Measurements from ENCODE around the gene MYO7A.
A peak's percentile ranks its signal among the peaks of the same experiment; 100 is the strongest.

Gene MYO7A

GRCh38 chr11:77127920-77128691 is at the start of gene MYO7A:
MYO7A (plus strand) TSS chr11:77128246; CDS start chr11:77130635, 2,389 bp downstream.
- DNase-seq: no peak

DNA sequence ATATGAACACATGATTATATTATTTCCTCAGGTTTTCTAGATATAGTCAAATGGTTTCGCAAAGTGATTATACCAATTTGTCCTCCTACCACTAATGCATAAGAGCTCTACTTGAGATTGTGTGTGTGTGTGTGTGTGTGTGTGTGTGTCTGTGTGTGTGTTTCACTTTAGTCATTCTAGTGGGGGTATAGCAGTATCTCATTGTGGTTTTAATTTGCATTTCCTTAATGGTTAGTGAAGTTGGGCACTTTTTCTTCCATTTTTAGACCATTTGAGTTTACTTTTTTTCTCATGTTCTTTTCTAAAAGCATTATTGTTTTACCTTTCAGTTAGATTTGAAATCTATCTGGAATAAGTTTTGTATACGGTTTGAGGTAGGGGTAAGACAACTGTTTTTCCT is 48.4 kb upstream of the MYO7A start:
- no peak for DNase-seq

DNA sequence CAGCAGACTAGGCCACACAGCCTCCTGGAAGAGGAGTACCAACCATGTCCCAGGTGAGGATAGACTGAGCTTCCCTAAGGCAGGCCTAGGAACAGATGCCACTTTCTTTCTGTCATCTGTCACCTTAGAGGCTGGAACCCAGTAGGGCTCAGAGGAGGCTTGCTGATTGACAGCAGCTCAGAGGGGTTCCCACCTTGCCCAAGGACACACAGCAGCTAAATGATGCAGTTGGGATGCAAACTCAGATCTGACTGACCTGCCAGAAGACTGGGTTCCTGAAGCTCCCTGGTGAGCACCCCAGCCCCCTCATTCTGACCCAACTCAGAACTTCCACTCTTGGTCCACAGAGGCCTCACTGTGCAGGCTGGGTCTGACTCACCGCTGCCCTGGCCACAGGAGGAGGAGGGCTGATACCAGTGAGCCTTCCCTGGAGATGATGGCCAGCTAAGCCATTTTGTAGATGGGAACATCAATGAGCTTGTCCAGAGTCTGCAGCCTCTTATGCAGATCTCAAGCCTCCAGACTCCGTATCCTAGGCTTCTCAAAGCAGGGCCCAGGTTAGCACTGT is 47.3 kb upstream of the MYO7A start:
- DNase-seq: no peak

DNA sequence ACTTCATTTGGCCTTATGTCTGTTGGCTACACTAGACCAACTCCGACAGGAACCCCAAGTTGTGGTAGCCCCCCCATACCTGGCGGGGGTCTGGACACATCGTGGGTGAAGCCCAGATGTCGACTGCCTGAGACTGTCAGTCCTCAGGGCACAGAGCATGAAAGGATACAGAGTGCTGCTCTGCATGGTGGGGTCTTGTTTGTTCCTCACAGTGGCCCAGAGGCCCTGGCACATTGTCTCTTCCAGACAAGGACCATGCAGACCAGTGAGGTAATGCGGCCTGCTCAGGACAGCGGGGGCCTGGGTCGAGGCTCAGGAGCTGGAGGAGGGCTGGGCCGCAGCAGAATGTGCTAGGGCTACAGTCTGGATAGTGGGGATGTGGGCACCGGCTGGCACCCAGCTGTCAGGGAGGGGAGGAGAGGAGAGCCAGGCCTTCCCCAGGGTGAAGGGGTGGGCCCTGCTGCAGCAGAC is 46.6 kb upstream of the MYO7A start:
- no peak for DNase-seq

DNA sequence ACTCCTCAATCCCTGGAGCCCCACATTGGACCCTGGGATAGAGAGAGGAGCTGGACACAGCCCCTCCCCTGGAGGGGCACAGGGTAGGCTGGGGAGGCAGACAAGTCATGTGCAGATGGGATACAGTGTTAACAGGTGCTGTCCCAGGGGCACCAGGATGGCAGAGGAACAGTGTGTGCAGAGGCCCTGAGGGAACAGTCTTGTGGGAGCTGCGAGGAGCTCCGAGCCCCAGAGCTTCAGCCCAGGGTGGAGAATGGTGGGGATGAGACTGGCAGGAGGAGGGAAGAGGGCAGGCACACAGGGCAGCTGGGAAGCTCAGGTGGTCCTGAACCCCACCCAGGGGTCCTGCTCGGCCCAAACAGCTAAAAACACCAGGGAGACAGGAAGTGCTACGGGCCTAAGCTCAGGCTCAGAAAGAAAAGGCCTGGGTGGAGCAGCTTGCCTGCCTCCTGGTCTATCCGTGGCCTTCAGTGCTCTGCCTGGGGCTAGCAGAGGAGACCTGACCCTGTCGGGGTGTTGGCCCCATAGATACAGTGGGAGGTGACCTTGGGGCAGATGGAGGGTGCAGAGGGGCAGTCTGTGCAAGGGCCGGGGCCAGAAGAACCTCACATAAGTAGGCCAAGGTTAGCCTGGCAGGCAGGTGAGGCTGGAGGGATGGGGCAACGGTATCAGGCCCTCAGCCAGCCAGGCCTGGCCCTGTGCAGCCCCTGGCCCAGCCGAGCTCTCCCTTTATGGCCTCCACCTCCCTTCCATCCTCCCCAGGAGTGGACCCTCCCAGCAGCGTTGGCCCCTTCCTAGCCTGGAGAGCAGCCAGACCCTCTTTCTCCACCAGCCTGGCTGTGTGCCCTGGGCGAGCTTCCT is 45.8 kb upstream of the MYO7A start:
- DNase-seq: no peak

- DNase-seq: no peak
Measured at GRCh38 chr11:77082838-77083565, 45.0 kb upstream of the MYO7A start.

- DNase-seq: no peak
Measured at GRCh38 chr11:77083566-77084245, 44.3 kb upstream of the MYO7A start.

- DNase-seq: no peak
Measured at GRCh38 chr11:77084581-77085191, 43.4 kb upstream of the MYO7A start.

GRCh38 chr11:77085652-77086051 is 42.4 kb upstream of the MYO7A start:
- no peak for DNase-seq

GRCh38 chr11:77086521-77087472 is 41.2 kb upstream of the MYO7A start:
- no peak for DNase-seq

- DNase-seq: no peak
Measured at GRCh38 chr11:77087723-77088225, 40.3 kb upstream of the MYO7A start.

- no peak for DNase-seq
Measured at GRCh38 chr11:77088236-77089003, 39.6 kb upstream of the MYO7A start.

DNA sequence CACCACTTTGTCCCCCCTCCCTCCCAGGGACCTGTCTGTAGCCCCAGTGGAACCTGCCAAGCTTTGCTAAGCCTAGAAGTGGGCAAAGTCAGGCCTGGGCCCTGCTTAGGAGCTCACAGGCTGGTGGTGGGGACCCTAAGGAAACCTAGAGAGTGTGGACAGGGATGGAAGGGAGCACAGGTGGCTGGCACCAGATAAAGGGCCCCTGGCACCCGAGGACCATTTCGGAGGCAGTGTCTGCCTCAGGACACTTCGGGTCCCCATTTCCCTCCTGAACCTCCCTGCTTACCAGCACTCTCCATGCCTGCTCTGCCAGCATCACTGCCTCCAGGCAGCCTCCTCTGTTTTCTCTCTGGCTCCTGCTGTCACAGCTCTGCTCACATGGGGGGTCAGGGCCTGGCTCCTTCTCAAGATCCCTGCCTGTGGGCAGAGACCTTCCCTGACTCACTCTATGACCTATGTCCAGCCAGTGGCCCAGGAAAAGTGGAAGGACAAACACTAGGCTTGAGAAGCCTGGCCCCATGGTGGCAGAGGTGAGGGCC is 39.0 kb upstream of the MYO7A start:
- DNase-seq: no peak

GRCh38 chr11:77090046-77090372 is 38.0 kb upstream of the MYO7A start:
- DNase-seq: no peak

GRCh38 chr11:77090373-77091111 is 37.5 kb upstream of the MYO7A start:
- DNase-seq: no peak

GRCh38 chr11:77091146-77091940 is 36.7 kb upstream of the MYO7A start:
- peak; percentile 73 for DNase-seq

DNA sequence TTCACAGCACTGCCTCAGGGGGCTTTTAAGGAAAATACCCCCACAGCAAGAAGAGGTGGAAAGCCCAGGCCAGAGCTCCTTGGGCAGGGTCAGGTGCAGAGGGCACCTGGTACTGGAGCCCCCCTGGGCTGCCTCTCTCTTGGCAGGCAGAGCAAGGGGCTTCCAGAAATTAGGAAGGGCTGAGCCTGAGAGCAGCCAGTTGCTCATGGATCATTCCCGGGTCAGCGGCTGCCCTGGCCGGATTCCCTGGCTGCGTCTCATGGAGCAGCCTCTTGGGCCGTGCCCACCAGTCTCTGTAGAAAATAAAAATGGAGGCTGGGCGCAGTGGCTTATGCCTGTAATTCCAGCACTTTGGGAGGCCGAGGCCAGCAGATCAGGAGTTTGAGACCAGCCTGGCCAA is 35.7 kb upstream of the MYO7A start:
- DNase-seq: no peak
